MM.1S (cell line): ENCODE measurements around the gene CRYBG3.

Source experiments
- CTCF ChIP-seq: fragments of 300-600 bp; sonication (generic); IDR thresholded peaks from 2 replicates; pipeline ENCODE4 v1.5.1; 2016; ENCODE audit warnings: antibody characterized with exemption, low read length, mixed read lengths
- EZH2 ChIP-seq: fragments of 300-600 bp; sonication (generic); optimal IDR thresholded peaks from 2 replicates; pipeline ENCODE3; 2017; ENCODE audit warnings: low read depth, mild to moderate bottlenecking, antibody characterized with exemption, low read length, mixed read lengths

GRCh38 chr3:97795951-97796350 is 25.9 kb upstream of the CRYBG3 start:
- TF ChIP-seq CTCF: no peak
- TF ChIP-seq EZH2: no peak
